Naive thymus-derived CD4-positive, alpha-beta T cell (primary cell): ENCODE results near the gene INS. TPM values are rescaled to one million over a fixed set of nuclear protein-coding genes. Genes with fewer than 3 reads are reported as not detected.

Experiments used
- ATAC-seq: fragments of 150-1000 bp; cut with Tn5 transposase; 2 replicates; pipeline ENCODE4 v1.10.0; 2021; ENCODE audit warnings: mild to moderate bottlenecking, moderate library complexity
- CTCF ChIA-PET: fragments of 350-600 bp; sonication (Branson Sonifier 250); formaldehyde crosslinking; loops from one replicate; lab custom pipeline; 2021; ENCODE audit warnings: antibody characterized with exemption; lab: Charles Lee
- POLR2A ChIA-PET: fragments of 350-600 bp; sonication (Branson Sonifier 250); formaldehyde crosslinking; loops from one replicate; lab custom pipeline; 2021; ENCODE audit warnings: antibody characterized with exemption, inconsistent platforms; lab: Charles Lee
- DNase-seq, 9 donors: peaks; one replicate each; pipeline versions ENCODE4 v3.0.0 to v3.0.0-alpha.2; 2020 to 2022; ENCODE audit warnings: mixed read lengths in 1 of 9
- H3K27ac ChIP-seq: one replicate; pipeline ENCODE4 v1.7.0; 2013; ENCODE audit warnings: mild to moderate bottlenecking, low read depth, low read length, moderate library complexity
- H3K27me3 ChIP-seq, 2 donors: one replicate each; pipeline ENCODE4 v1.7.0; 2013; ENCODE audit warnings: low read length in 2 of 2, mild to moderate bottlenecking in 2 of 2, moderate library complexity in 2 of 2; ENCODE audit not compliant: control insufficient read depth in 2 of 2, insufficient read depth in 2 of 2
- H3K36me3 ChIP-seq, 3 experiments: 1 replicate in 2 of 3; 2 replicates in 1 of 3; pipeline ENCODE4 v1.7.0; 2013; ENCODE audit warnings: low read length in 3 of 3, mild to moderate bottlenecking in 3 of 3, moderate library complexity in 1 of 3; ENCODE audit not compliant: insufficient read depth in 3 of 3, control insufficient read depth in 2 of 3
- H3K4me1 ChIP-seq, 2 donors: one replicate each; pipeline ENCODE4 v1.7.0; 2013; ENCODE audit warnings: low read length in 2 of 2, mild to moderate bottlenecking in 2 of 2, moderate library complexity in 1 of 2; ENCODE audit not compliant: control insufficient read depth in 2 of 2, insufficient read depth in 2 of 2
- H3K4me3 ChIP-seq: 2 replicates; pipeline ENCODE4 v1.7.0; 2013; ENCODE audit warnings: mild to moderate bottlenecking, low read length
- H3K9me3 ChIP-seq, 3 experiments: 1 replicate in 2 of 3; 2 replicates in 1 of 3; pipeline ENCODE4 v1.7.0; 2013; ENCODE audit warnings: low read length in 3 of 3; ENCODE audit not compliant: control insufficient read depth in 2 of 3
- H3K27ac Mint-ChIP-seq, 9 donors: one replicate each; pipeline ENCODE4 v1.8.0; 2020 to 2022; ENCODE audit warnings: mixed read lengths in 9 of 9, mild to moderate bottlenecking in 8 of 9, moderate library complexity in 5 of 9, inconsistent platforms in 2 of 9
- H3K27me3 Mint-ChIP-seq, 5 donors: one replicate each; pipeline ENCODE4 v1.8.0; 2021 to 2022; ENCODE audit warnings: mixed read lengths in 5 of 5, mild to moderate bottlenecking in 1 of 5
- H3K36me3 Mint-ChIP-seq, 5 donors: one replicate each; pipeline ENCODE4 v1.8.0; 2020 to 2022; ENCODE audit warnings: mixed read lengths in 5 of 5, mild to moderate bottlenecking in 3 of 5, inconsistent platforms in 1 of 5
- H3K4me1 Mint-ChIP-seq, 7 donors: one replicate each; pipeline ENCODE4 v1.8.0; 2020 to 2022; ENCODE audit warnings: mixed read lengths in 7 of 7, mild to moderate bottlenecking in 3 of 7, inconsistent platforms in 1 of 7
- H3K4me3 Mint-ChIP-seq, 10 donors: one replicate each; pipeline ENCODE4 v1.8.0; 2020 to 2022; ENCODE audit warnings: mild to moderate bottlenecking in 10 of 10, mixed read lengths in 10 of 10, moderate library complexity in 6 of 10, inconsistent platforms in 2 of 10
- H3K9me3 Mint-ChIP-seq, 11 donors: one replicate each; pipeline ENCODE4 v1.8.0; 2020 to 2022; ENCODE audit warnings: mixed read lengths in 11 of 11, mild to moderate bottlenecking in 4 of 11, inconsistent platforms in 1 of 11, moderate library complexity in 1 of 11
- intact Hi-C, 2 donors: fragments of 100-400 bp; cut with micrococcal nuclease; formaldehyde crosslinking; loops; one replicate each; pipeline ENCODE4 v1.15.1; 2023
- polyA plus RNA-seq, 2 donors: library from polyadenylated mRNA; unstranded; fragments of 300-500 nt; fragmentation: Illumina TruSeq; gene quantifications; one replicate each; pipeline ENCODE4 v1.2.3, GENCODE V29; 2021
- total RNA-seq, 6 experiments: library from RNA in 5 of 6; stranded (reverse) in 5 of 6; gene quantifications; 1 replicate in 5 of 6; 2 replicates in 1 of 6; pipeline ENCODE4 v1.2.3 and lab custom pipeline; 2021 to 2026

Gene INS
- total RNA-seq (not detected), polyA plus RNA-seq (not detected), total RNA-seq (lab: John Stamatoyannopoulos, UW) (not detected)

GRCh38 chr11:2160736-2161259 lies at the start of gene INS:
INS (minus strand) TSS chr11:2161209; CDS start chr11:2160971, 238 bp downstream.
- CTCF ChIA-PET: no interaction called here
- H3K4me3 ChIP-seq: no peak within 1 kb of the TSS
- no peaks in the 10 kb centered on the region for H3K27me3 ChIP-seq
- no peaks in the 10 kb centered on the region for H3K9me3 ChIP-seq
- no peak within 1 kb of the TSS for H3K27ac Mint-ChIP-seq
- peaks cover 0 to 8% (median 0%) of the 10 kb centered on the region in 5 donors for H3K27me3 Mint-ChIP-seq
- H3K9me3 Mint-ChIP-seq: no peaks in the 10 kb centered on the region
- no peak within 1 kb of the TSS for H3K27ac ChIP-seq
- no peaks in the 10 kb centered on the region for H3K4me1 ChIP-seq
- ATAC-seq (no peak), DNase-seq (no peak)
- no peaks in the 10 kb centered on the region for H3K4me1 Mint-ChIP-seq
- no peaks in the 10 kb centered on the region for H3K36me3 ChIP-seq
- intact Hi-C loops: no loop called here
- POLR2A ChIA-PET: no interaction called here
- no peak within 1 kb of the TSS for H3K4me3 Mint-ChIP-seq
- H3K36me3 Mint-ChIP-seq: no peaks in the 10 kb centered on the region

DNA sequence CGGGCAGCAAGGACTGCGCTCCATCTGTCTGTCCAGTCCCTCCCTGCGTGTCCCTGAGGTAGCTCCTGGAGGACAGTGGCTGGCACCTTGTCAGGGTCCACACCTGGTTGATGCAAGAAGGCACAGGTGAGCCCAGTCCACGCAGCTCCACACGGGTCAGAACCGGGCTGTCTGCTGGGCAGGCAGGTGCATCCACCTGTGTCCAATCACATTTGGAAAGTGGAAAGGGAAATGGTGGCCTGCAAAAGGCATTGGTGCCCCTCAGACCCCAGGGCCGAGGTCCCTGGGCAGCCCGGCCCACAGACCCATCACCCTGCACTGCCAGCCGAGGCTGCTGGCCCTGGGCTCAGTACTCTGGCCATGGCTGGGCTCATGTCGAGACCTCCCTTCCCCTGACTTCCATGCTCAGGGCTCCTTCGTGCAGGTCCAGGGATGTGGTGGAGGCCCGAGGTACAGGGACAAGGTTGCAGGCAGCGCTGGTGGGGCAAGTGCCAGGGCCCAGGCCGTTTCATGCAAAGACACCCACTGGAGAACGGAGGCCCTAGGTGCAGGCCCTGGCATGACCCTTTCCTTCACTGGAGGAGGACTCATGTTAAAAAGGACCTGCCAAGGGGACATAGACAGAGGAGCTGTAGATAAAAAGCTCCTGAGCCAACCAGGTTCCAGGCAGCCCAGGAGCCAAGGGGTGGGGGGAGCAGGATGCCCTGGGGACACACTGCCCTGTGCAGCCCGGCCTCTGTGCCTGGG lies 49.5 kb upstream of the INS start:
- H3K27me3 Mint-ChIP-seq: peaks cover 0 to 5% (median 0%) of the 10 kb centered on the region in 5 donors
- peaks cover 3 to 18% (median 14%) of the 10 kb centered on the region in 7 donors for H3K4me1 Mint-ChIP-seq
- H3K9me3 ChIP-seq: peaks cover 0 to 7% (median 0%) of the 10 kb centered on the region in 3 experiments
- POLR2A ChIA-PET: no interaction called here
- CTCF ChIA-PET: interaction anchor here (1.3 kb wide), 1 partner anchor 210 kb away, joined by 4 read pairs; no protein-coding TSS in a partner anchor
- H3K36me3 Mint-ChIP-seq: no peaks in the 10 kb centered on the region
- no peak overlapping the region for H3K27ac ChIP-seq
- no peak overlapping the region for H3K27ac Mint-ChIP-seq
- peaks cover 0 to 10% (median 0%) of the 10 kb centered on the region in 11 donors for H3K9me3 Mint-ChIP-seq
- no peaks in the 10 kb centered on the region for H3K27me3 ChIP-seq
- no peak overlapping the region for H3K4me3 Mint-ChIP-seq
- DNase-seq: no peak
- no peak for ATAC-seq
- H3K4me3 ChIP-seq: no peak overlapping the region
- intact Hi-C loops: no loop called here
- H3K36me3 ChIP-seq: no peaks in the 10 kb centered on the region
- peaks cover 0 to 7% of the 10 kb centered on the region in 2 donors for H3K4me1 ChIP-seq

DNA sequence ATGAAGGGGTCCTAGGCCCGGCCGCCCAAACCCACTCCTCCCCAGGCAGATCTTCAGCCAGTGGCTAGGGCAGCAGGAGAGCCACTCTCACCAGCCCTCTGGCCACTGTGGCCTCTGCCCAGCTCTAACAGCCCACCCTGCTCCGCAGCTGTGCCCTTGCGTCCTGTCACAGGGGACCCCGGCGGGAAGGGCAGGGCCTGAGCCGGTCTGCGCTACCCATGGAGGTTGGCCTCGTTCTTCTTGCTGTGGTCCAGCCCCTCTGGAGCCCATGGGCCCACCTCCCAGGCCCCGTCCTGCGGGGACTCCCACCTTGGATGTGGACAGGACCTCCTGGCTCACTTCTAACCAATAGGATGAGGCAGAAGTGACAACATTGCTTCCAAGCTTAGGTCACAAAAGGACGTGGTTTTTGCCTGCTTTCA lies 48.9 kb upstream of the INS start:
- DNase-seq: peak in 1 of 9 donors; percentile 17
- POLR2A ChIA-PET: no interaction called here

GRCh38 chr11:2209370-2209801 lies 48.4 kb upstream of the INS start:
- CTCF ChIA-PET: no interaction called here

More for the DNA sequence above, 48.9 kb upstream of the INS start:
- H3K9me3 Mint-ChIP-seq: peaks cover 0 to 10% (median 0%) of the 10 kb centered on the region in 11 donors
- CTCF ChIA-PET: no interaction called here
- no peak overlapping the region for H3K4me3 ChIP-seq
- no peaks in the 10 kb centered on the region for H3K36me3 ChIP-seq
- ATAC-seq: no peak
- no peaks in the 10 kb centered on the region for H3K27me3 ChIP-seq
- H3K4me1 Mint-ChIP-seq: peaks cover 3 to 18% (median 14%) of the 10 kb centered on the region in 7 donors
- no peak overlapping the region for H3K4me3 Mint-ChIP-seq
- H3K4me1 ChIP-seq: peaks cover 0 to 7% of the 10 kb centered on the region in 2 donors
- no peak overlapping the region for H3K27ac ChIP-seq
- peaks cover 0 to 7% (median 0%) of the 10 kb centered on the region in 3 experiments for H3K9me3 ChIP-seq
- H3K27ac Mint-ChIP-seq: no peak overlapping the region
- intact Hi-C loops: no loop called here
- peaks cover 0 to 5% (median 0%) of the 10 kb centered on the region in 5 donors for H3K27me3 Mint-ChIP-seq
- no peaks in the 10 kb centered on the region for H3K36me3 Mint-ChIP-seq

DNA sequence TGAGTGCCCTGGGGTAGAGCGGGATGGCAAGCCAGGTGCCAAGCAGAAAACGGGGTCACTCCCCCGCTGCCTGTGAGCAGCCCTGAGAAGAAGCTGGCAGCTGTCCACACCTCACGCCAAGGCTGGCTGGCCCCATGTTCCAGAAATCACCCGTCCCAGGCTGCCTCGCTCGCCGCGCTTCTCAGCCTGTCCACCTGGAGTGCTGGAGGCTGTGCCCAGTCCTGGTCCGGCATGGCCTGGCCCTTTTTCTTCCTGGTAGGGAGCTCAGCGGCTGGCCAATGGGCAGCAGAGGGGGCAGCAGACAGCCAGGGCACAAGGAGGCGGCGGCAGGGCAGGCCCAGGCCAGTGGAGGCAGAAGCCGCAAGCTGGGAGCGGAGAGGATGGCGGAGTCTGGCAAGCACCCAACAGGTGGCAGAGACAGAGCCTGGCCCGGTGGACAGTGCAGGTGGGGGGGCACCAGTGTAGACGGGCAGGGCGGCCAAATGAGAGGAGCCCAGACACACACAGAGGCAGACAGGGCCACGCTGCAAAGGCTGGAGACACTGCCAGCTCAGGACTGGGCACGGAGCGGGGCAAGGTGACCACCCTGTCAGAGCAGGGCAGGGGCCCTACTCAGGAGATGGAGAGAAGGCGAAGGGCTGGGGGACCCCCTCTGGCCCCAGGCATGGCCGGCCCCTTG lies 47.8 kb upstream of the INS start:
- Histone ChIP-seq H3K4me1 (peaks cover 0 to 5% of the 10 kb centered on the region in 2 donors), H3K27ac (no peak overlapping the region), H3K4me3 (no peak overlapping the region), H3K9me3 (peaks cover 0 to 7% (median 0%) of the 10 kb centered on the region in 3 experiments), H3K27me3 (no peaks in the 10 kb centered on the region), H3K36me3 (no peaks in the 10 kb centered on the region)
- CTCF ChIA-PET: no interaction called here
- no peak for ATAC-seq
- peaks cover 0 to 5% (median 0%) of the 10 kb centered on the region in 5 donors for H3K27me3 Mint-ChIP-seq
- POLR2A ChIA-PET: no interaction called here
- peaks cover 3 to 12% (median 7%) of the 10 kb centered on the region in 7 donors for H3K4me1 Mint-ChIP-seq
- H3K9me3 Mint-ChIP-seq: peaks cover 0 to 10% (median 0%) of the 10 kb centered on the region in 11 donors
- H3K27ac Mint-ChIP-seq: no peak overlapping the region
- peak in 1 of 9 donors; percentile 16 for DNase-seq
- H3K4me3 Mint-ChIP-seq: no peak overlapping the region
- no peaks in the 10 kb centered on the region for H3K36me3 Mint-ChIP-seq
- intact Hi-C loops: no loop called here

More at GRCh38 chr11:2209370-2209801, 48.4 kb upstream of the INS start:
- Histone ChIP-seq H3K4me3 (no peak overlapping the region), H3K9me3 (peaks cover 0 to 7% (median 0%) of the 10 kb centered on the region in 3 experiments), H3K36me3 (no peaks in the 10 kb centered on the region), H3K27me3 (no peaks in the 10 kb centered on the region), H3K4me1 (peaks cover 0 to 7% of the 10 kb centered on the region in 2 donors), H3K27ac (no peak overlapping the region)
- Mint-ChIP-seq H3K27me3 (peaks cover 0 to 5% (median 0%) of the 10 kb centered on the region in 5 donors), H3K27ac (no peak overlapping the region), H3K36me3 (no peaks in the 10 kb centered on the region), H3K9me3 (peaks cover 0 to 10% (median 0%) of the 10 kb centered on the region in 11 donors), H3K4me3 (no peak overlapping the region), H3K4me1 (peaks cover 3 to 18% (median 12%) of the 10 kb centered on the region in 7 donors)
- no peak for ATAC-seq
- intact Hi-C loops: no loop called here
- DNase-seq: no peak
- POLR2A ChIA-PET: no interaction called here

GRCh38 chr11:2207773-2208621 lies 47.0 kb upstream of the INS start:
- H3K4me1 Mint-ChIP-seq: peaks cover 0 to 6% (median 0%) of the 10 kb centered on the region in 7 donors
- intact Hi-C loops: no loop called here
- CTCF ChIA-PET: no interaction called here
- no peaks in the 10 kb centered on the region for H3K36me3 Mint-ChIP-seq
- no peak overlapping the region for H3K27ac Mint-ChIP-seq
- peaks cover 0 to 10% (median 0%) of the 10 kb centered on the region in 11 donors for H3K9me3 Mint-ChIP-seq
- Histone ChIP-seq H3K36me3 (no peaks in the 10 kb centered on the region), H3K9me3 (peaks cover 0 to 7% (median 0%) of the 10 kb centered on the region in 3 experiments), H3K27me3 (no peaks in the 10 kb centered on the region), H3K4me3 (no peak overlapping the region), H3K27ac (no peak overlapping the region), H3K4me1 (no peaks in the 10 kb centered on the region)
- H3K4me3 Mint-ChIP-seq: no peak overlapping the region
- no peak for ATAC-seq
- DNase-seq: peak in 2 of 9 donors; percentile 4 to 17
- POLR2A ChIA-PET: no interaction called here
- peaks cover 0 to 5% (median 0%) of the 10 kb centered on the region in 5 donors for H3K27me3 Mint-ChIP-seq
